ENCODE measurements around the gene TECR. TPM values are rescaled to one million over a fixed set of nuclear protein-coding genes. Genes with fewer than 3 reads are reported as not detected.

The TECR gene
- total and polyA plus RNA-seq, 2 of the 13 experiments (the other 11 are each of a cell fraction or from before 2014, with no cell fraction given), result 54.9 to 121 TPM

DNA sequence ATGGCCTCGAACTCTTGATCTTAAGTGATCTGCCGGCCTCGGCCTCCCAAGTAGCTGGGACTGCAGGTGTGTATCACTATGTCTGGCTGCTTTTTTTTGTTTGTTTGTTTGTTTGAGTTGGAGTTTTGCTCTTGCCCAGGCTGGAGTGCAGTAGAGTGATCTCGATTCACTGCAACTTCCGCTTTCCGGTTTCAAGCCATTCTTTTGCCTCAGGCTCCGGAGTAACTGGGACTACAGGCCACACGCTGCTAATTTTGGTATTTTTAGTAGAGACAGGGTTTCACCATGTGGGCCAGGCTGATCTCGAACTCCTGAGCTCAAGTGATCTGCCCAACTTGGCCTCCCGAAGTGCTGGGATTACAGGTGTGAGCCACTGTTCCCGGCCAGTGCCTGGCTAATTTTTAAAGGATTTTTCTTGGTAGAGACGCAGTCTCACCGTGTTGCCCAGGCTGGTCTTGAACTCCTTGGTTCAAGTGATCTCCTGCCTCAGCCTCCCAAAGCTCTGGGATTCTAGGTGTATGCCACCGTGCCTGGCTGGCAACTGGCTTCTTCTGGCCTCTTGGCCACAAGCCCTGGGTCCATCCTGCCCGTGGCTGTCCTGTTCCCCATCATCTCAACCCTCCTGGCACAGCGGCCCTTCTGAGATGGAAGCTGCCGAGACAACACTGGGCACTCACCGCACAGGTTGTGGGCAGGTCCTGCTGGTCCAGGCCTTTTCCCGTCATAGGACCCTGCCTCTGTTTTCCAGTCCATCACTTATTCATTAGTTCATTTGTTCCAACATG lies 11.5 kb downstream of the TECR start:
- no peak overlapping the region for H3K4me3 ChIP-seq (replicated peaks in 1 of 3; ENCODE audit: insufficient read depth in 1 of 3, low read depth in 2 of 3, low read length in 3 of 3)
- no peak overlapping the region for H3K4me2 ChIP-seq (ENCODE audit: low read depth, low read length)
- 95% methylated on average over 19 of the region's 19 CpGs for WGBS (ENCODE audit: low lambda C conversion rate)
- FAIRE-seq (no peak), ATAC-seq (no peak), DNase-seq (ENCODE audit: low spot score) (no peak)
- intact Hi-C loops (cut with micrococcal nuclease; ENCODE audit: unreplicated experiment) (no loop called here), in situ Hi-C loops (cut with HindIII; ENCODE audit: extremely low pct_ligation_motif_present, low pct_unique_long_range_greater_than_20kb) (no loop called here)
- H3K36me3 ChIP-seq (replicated peaks in 1 of 2; ENCODE audit: control insufficient read depth in 1 of 2, insufficient read depth in 2 of 2, low read length in 2 of 2), result peaks cover 6 to 15% of the 10 kb centered on the region in 2 experiments; a peak in 3 of 5 replicates
- BruUV-seq (replicated peaks), result no TSS peak
- H3K27me3 ChIP-seq (ENCODE audit: control insufficient read depth in 1 of 2, insufficient read depth in 2 of 2, low read length in 2 of 2), result no peaks in the 10 kb centered on the region; a peak in 1 of 5 replicates
- peaks cover 9% of the 10 kb centered on the region for H3K4me1 ChIP-seq (ENCODE audit: insufficient read depth, low read length)
- H4K20me1 ChIP-seq (ENCODE audit: insufficient read depth, low read length), result peaks cover 8% of the 10 kb centered on the region; the same call in 1 of the 2 replicates
- CTCF ChIA-PET (ENCODE audit: low intra/inter-chr PET ratio, low total read pairs), result no interaction called here
- no peak overlapping the region for H3K27ac ChIP-seq (ENCODE audit: extremely low read length, insufficient read depth, low read length)
- no peaks in the 10 kb centered on the region for H3K9me3 ChIP-seq (ENCODE audit: low read length)
- no peak overlapping the region for H2AFZ ChIP-seq (ENCODE audit: low read length)
- peaks cover 41% of the 10 kb centered on the region for H3K79me2 ChIP-seq (ENCODE audit: insufficient read depth, low read length)
- H3K9ac ChIP-seq (ENCODE audit: insufficient read depth, low read depth, low read length), result no peak overlapping the region
- POLR2A ChIA-PET, result no interaction called here
- TF ChIP-seq PHF5A (CRISPR knock-in tag; IDR thresholded peaks at IDR 0.05; ENCODE audit: low read depth, unreplicated experiment) (no peak), SCMH1 (CRISPR knock-in tag; IDR thresholded peaks at IDR 0.05; ENCODE audit: borderline replicate concordance) (no peak), CREB1 (IDR thresholded peaks at IDR 0.05) (no peak), CREB1 (CRISPR knock-in tag; IDR thresholded peaks at IDR 0.05) (no peak), ZNF317 (CRISPR knock-in tag; IDR thresholded peaks at IDR 0.05) (no peak), CENPT (CRISPR knock-in tag; IDR thresholded peaks at IDR 0.05; ENCODE audit: low read depth) (no peak), EHMT2 (IDR thresholded peaks at IDR 0.05; ENCODE audit: borderline replicate concordance, low read depth, low read length) (no peak), ZFP1 (CRISPR knock-in tag; IDR thresholded peaks at IDR 0.05) (no peak), BCLAF1 (IDR thresholded peaks at IDR 0.05) (no peak), MED8 (CRISPR knock-in tag; IDR thresholded peaks at IDR 0.05; ENCODE audit: insufficient replicate concordance) (no peak), GLI4 (CRISPR knock-in tag; IDR thresholded peaks at IDR 0.05; ENCODE audit: borderline replicate concordance) (no peak), PREB (CRISPR knock-in tag; IDR thresholded peaks at IDR 0.05) (no peak)
- TF ChIP-seq, protein P1, sequence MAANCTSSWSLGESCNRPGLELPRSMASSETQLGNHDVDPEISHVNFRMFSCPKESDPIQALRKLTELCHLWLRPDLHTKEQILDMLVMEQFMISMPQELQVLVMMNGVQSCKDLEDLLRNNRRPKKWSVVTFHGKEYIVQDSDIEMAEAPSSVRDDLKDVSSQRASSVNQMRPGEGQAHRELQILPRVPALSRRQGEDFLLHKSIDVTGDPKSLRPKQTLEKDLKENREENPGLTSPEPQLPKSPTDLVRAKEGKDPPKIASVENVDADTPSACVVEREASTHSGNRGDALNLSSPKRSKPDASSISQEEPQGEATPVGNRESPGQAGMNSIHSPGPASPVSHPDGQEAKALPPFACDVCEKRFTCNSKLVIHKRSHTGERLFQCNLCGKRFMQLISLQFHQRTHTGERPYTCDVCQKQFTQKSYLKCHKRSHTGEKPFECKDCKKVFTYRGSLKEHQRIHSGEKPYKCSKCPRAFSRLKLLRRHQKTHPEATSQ (CRISPR knock-in tag; IDR thresholded peaks at IDR 0.05; ENCODE audit: borderline replicate concordance), result no peak
- TF ChIP-seq, protein P2, sequence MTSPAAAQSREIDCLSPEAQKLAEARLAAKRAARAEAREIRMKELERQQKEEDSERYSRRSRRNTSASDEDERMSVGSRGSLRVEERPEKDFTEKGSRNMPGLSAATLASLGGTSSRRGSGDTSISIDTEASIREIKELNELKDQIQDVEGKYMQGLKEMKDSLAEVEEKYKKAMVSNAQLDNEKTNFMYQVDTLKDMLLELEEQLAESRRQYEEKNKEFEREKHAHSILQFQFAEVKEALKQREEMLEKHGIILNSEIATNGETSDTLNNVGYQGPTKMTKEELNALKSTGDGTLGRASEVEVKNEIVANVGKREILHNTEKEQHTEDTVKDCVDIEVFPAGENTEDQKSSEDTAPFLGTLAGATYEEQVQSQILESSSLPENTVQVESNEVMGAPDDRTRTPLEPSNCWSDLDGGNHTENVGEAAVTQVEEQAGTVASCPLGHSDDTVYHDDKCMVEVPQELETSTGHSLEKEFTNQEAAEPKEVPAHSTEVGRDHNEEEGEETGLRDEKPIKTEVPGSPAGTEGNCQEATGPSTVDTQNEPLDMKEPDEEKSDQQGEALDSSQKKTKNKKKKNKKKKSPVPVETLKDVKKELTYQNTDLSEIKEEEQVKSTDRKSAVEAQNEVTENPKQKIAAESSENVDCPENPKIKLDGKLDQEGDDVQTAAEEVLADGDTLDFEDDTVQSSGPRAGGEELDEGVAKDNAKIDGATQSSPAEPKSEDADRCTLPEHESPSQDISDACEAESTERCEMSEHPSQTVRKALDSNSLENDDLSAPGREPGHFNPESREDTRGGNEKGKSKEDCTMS (CRISPR knock-in tag; conservative IDR thresholded peaks at IDR 0.05), result no peak
